Gastrocnemius medialis (tissue), 4 donors: ENCODE data around the gene NCMAP. TPM values are rescaled to one million over a fixed set of nuclear protein-coding genes. Genes with fewer than 3 reads are reported as not detected.
A peak's percentile ranks its signal among the peaks of the same experiment; 100 is the strongest.

ENCODE experiments used
- ATAC-seq, 2 donors: fragments of 150-250 bp; one replicate each; pipeline ENCODE4 v1.9.1; 2016
- DNase-seq, 2 donors: peaks; one replicate each; pipeline ENCODE4 v3.0.0-alpha.2; 2019
- H3K27ac ChIP-seq, 4 donors: fragments of 200-600 bp; sonication (generic); 1 replicate in 1 of 4; 2 replicates in 3 of 4; pipeline ENCODE4 v1.5.1; 2016 to 2018; ENCODE audit warnings: mild to moderate bottlenecking in 2 of 4, moderate library complexity in 1 of 4
- H3K27me3 ChIP-seq, 3 donors: fragments of 200-600 bp; sonication (generic) in 2 of 3; 1 replicate in 1 of 3; 2 replicates in 2 of 3; pipeline versions ENCODE4 v1.5.1 to v1.6.0; 2016 to 2019; ENCODE audit warnings: mild to moderate bottlenecking in 1 of 3, moderate library complexity in 1 of 3
- H3K36me3 ChIP-seq, 2 donors: fragments of 200-600 bp; sonication (generic) in 1 of 2; one replicate each; pipeline ENCODE4 v1.5.1; 2017 to 2018
- H3K4me1 ChIP-seq, 2 donors: fragments of 200-600 bp; sonication (generic) in 1 of 2; one replicate each; pipeline ENCODE4 v1.5.1; 2016 to 2017; ENCODE audit warnings: mild to moderate bottlenecking in 2 of 2
- H3K4me3 ChIP-seq, 4 donors: fragments of 200-600 bp; sonication (generic) in 3 of 4; 1 replicate in 1 of 4; 2 replicates in 3 of 4; pipeline ENCODE4 v1.5.1; 2016 to 2019; ENCODE audit warnings: mild to moderate bottlenecking in 2 of 4
- H3K9me3 ChIP-seq, 3 donors: fragments of 200-600 bp; sonication (generic) in 2 of 3; 1 replicate in 1 of 3; 2 replicates in 2 of 3; pipeline ENCODE4 v1.5.1; 2016 to 2019
- POLR2A ChIP-seq, 2 donors: fragments of 450-650 bp; IDR thresholded peaks; one replicate each; pipeline ENCODE4 v1.6.1; 2017; ENCODE audit warnings: antibody characterized with exemption in 2 of 2, mild to moderate bottlenecking in 2 of 2, moderate library complexity in 2 of 2
- in situ Hi-C, 4 donors: fragments of 200-750 bp; cut with MboI; loops; one replicate each; pipeline versions ENCODE4 v1.15.0 to v1.8.0; 2017; ENCODE audit warnings: low sequenced_read_pairs in 4 of 4
- intact Hi-C: fragments of 100-400 bp; cut with DNase I; formaldehyde crosslinking; loops from one replicate; pipeline ENCODE4 v1.15.1; 2023; ENCODE audit warnings: low total_unique reads
- total RNA-seq, 4 donors: library from RNA; depleted of rRNA; stranded (reverse); fragments of >200 nt; gene quantifications; one replicate each; pipeline versions ENCODE4 v1.1.0 to v1.2.3, GENCODE V29; 2016
- TF ChIP-seq, protein P1 (sequence below), 5 experiments: fragments of 450-650 bp in 3 of 5; fragments of 200-600 bp in 2 of 5; sonication (generic) in 2 of 5; IDR thresholded peaks in 4 of 5; conservative IDR thresholded peaks in 1 of 5; 1 replicate in 4 of 5; 2 replicates in 1 of 5; pipeline ENCODE4 v1.5.1; 2016 to 2019; ENCODE audit warnings: antibody characterized with exemption in 5 of 5, mild to moderate bottlenecking in 3 of 5, moderate library complexity in 3 of 5

NCMAP gene
- total RNA-seq, 4 donors from 2014 or later = 0.09 TPM; not detected in 3

DNA sequence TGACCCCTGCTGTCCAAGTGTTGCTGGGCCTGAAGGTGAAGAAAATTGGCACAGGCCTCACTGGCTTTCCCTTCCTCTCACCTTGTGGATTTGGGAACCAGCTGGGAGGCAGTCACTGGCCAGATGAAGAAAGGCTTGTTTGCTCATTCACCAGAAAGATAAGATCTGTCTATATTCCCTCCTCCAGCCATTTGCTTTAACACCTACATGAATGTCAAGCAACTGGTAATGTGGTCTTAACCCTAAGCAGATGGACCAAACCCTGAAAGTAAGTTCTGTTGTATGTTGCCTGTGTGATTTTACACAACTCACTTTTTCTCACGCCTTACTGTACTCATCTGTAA, 76.9 kb downstream of the NCMAP start:
- Histone ChIP-seq H3K36me3 (no peaks in the 10 kb centered on the region), H3K4me3 (no peak overlapping the region), H3K9me3 (no peaks in the 10 kb centered on the region), H3K27ac (no peak overlapping the region), H3K27me3 (peaks cover 0 to 12% (median 4%) of the 10 kb centered on the region in 3 donors), H3K4me1 (no peaks in the 10 kb centered on the region)
- in situ Hi-C loops = loop anchor here in 3 of 4 donors (10.0 to 25.0 kb wide), 3 partner anchors 88 to 421 kb away; partner anchors contain the start of genes NIPAL3 (in 2 of the 3) and STPG1 (in 2 of the 3)
- DNase-seq (no peak), ATAC-seq (no peak)
- intact Hi-C loops = no loop called here
- no peak for TF ChIP-seq POLR2A (IDR thresholded peaks at IDR 0.05)
- TF ChIP-seq, protein P1, sequence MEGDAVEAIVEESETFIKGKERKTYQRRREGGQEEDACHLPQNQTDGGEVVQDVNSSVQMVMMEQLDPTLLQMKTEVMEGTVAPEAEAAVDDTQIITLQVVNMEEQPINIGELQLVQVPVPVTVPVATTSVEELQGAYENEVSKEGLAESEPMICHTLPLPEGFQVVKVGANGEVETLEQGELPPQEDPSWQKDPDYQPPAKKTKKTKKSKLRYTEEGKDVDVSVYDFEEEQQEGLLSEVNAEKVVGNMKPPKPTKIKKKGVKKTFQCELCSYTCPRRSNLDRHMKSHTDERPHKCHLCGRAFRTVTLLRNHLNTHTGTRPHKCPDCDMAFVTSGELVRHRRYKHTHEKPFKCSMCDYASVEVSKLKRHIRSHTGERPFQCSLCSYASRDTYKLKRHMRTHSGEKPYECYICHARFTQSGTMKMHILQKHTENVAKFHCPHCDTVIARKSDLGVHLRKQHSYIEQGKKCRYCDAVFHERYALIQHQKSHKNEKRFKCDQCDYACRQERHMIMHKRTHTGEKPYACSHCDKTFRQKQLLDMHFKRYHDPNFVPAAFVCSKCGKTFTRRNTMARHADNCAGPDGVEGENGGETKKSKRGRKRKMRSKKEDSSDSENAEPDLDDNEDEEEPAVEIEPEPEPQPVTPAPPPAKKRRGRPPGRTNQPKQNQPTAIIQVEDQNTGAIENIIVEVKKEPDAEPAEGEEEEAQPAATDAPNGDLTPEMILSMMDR (IDR thresholded peaks at IDR 0.05 in 4 of 5, conservative IDR thresholded peaks at IDR 0.05 in 1 of 5) = no peak

DNA sequence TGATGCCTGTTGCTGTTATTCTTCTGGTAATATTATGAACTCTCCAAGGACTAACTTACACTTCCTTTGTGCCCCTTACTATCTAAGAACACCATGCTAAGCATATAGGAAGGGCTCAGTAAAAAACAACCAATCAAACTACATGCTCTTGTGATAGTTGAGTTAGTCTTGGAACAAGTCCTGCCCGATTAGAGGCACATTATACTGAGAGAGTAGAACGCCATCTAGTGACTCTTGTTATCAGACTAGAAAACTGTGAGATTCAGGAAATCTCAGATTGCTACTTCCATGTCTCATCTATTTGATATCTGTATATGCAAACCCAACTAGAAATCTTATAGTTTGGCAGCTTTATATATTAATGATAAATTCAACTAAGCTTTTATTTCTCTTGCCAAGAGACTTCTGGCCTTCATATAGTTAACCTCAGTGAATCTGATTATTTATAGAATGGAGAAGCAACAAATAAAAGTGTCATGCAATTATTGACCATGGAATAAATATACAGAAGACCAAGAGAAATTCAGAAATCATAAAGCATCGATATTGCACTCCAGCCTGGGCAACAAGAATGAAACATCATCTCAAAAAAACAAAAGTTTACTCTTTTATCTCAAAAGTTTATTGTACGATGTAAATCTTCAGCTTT, 79.4 kb downstream of the NCMAP start:
- in situ Hi-C loops = loop anchor here in 3 of 4 donors (5.0 to 25.0 kb wide), 4 partner anchors 91 to 433 kb away; partner anchors contain the start of genes NIPAL3 (in 2 of the 3) and STPG1 (in 2 of the 3)
- ATAC-seq = no peak

GRCh38 chr1:24636661-24637357, 80.9 kb downstream of the NCMAP start:
- no peaks in the 10 kb centered on the region for H3K36me3 ChIP-seq
- H3K9me3 ChIP-seq = no peaks in the 10 kb centered on the region
- H3K27ac ChIP-seq = no peak overlapping the region
- intact Hi-C loops (loop anchor here (5.0 kb wide), 1 partner anchor 435 kb away; no protein-coding TSS in a partner anchor), in situ Hi-C loops (loop anchor here in 3 of 4 donors (5.0 to 25.0 kb wide), 4 partner anchors 92 to 435 kb away; partner anchors contain the start of genes NIPAL3 (in 2 of the 3) and STPG1 (in 2 of the 3))
- ATAC-seq (no peak), DNase-seq (no peak)
- TF ChIP-seq, protein P1 (IDR thresholded peaks at IDR 0.05 in 4 of 5, conservative IDR thresholded peaks at IDR 0.05 in 1 of 5) = no peak
- TF ChIP-seq POLR2A (IDR thresholded peaks at IDR 0.05) = no peak
- H3K27me3 ChIP-seq = peaks cover 0 to 12% (median 0%) of the 10 kb centered on the region in 3 donors
- H3K4me3 ChIP-seq = no peak overlapping the region
- H3K4me1 ChIP-seq = peaks cover 5 to 6% of the 10 kb centered on the region in 2 donors

More for the DNA sequence above, 79.4 kb downstream of the NCMAP start:
- intact Hi-C loops = loop anchor here (2.0 to 5.0 kb wide), 2 partner anchors 93 to 433 kb away; no protein-coding TSS in a partner anchor
- Histone ChIP-seq H3K4me1 (no peaks in the 10 kb centered on the region), H3K27me3 (peaks cover 0 to 12% (median 2%) of the 10 kb centered on the region in 3 donors), H3K9me3 (no peaks in the 10 kb centered on the region), H3K4me3 (no peak overlapping the region), H3K27ac (no peak overlapping the region), H3K36me3 (no peaks in the 10 kb centered on the region)
- DNase-seq = no peak
- TF ChIP-seq, protein P1 (IDR thresholded peaks at IDR 0.05 in 4 of 5, conservative IDR thresholded peaks at IDR 0.05 in 1 of 5) = peak in 3 of 5 experiments; percentile 37 to 47 (median 43)
- TF ChIP-seq POLR2A (IDR thresholded peaks at IDR 0.05) = no peak

DNA sequence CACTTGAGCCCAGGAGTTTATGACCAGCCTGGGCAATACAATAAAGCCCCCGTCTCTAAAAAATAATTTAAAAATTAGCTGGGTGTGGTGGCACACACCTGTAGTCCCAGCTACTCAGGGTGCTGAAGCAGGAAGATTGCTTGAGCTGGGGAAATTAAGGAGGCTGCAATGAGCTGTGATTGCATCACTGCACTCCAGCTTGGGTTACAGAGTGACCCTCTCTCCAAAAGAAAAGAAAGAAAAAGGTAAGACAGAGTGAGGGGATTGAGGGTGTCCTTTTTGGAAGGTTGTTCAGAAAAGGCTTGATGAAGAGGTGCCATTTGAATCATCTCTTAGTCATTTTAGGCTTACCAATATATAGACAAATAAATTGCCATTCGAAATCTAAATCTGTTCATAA, 83.2 kb downstream of the NCMAP start:
- Histone ChIP-seq H3K4me1 (peaks cover 9 to 13% of the 10 kb centered on the region in 2 donors), H3K4me3 (no peak overlapping the region), H3K36me3 (no peaks in the 10 kb centered on the region), H3K9me3 (no peaks in the 10 kb centered on the region), H3K27me3 (no peaks in the 10 kb centered on the region), H3K27ac (no peak overlapping the region)
- intact Hi-C loops (loop anchor here (5.0 kb wide), 1 partner anchor 437 kb away; no protein-coding TSS in a partner anchor), in situ Hi-C loops (loop anchor here in 3 of 4 donors (5.0 to 25.0 kb wide), 4 partner anchors 94 to 437 kb away; partner anchors contain the start of genes NIPAL3 (in 2 of the 3) and STPG1 (in 2 of the 3))
- ATAC-seq (no peak), DNase-seq (no peak)
- TF ChIP-seq, protein P1 (IDR thresholded peaks at IDR 0.05 in 4 of 5, conservative IDR thresholded peaks at IDR 0.05 in 1 of 5) = no peak
- TF ChIP-seq POLR2A (IDR thresholded peaks at IDR 0.05) = no peak
